Stomach (tissue), 4 donors: ENCODE measurements around the gene MOCS1.

Experiments used
- CTCF ChIP-seq, 7 experiments: fragments of 450-650 bp in 4 of 7; fragments of 200-600 bp in 3 of 7; sonication (generic) in 3 of 7; IDR thresholded peaks; one replicate each; pipeline ENCODE4 v1.5.1; 2016 to 2019; ENCODE audit warnings: antibody characterized with exemption in 7 of 7, control low read depth in 2 of 7, mild to moderate bottlenecking in 1 of 7
- POLR2A ChIP-seq, 4 donors: fragments of 450-650 bp; IDR thresholded peaks; one replicate each; pipeline ENCODE4 v1.6.1; 2016; ENCODE audit warnings: antibody characterized with exemption in 4 of 4, control low read depth in 2 of 4, mild to moderate bottlenecking in 1 of 4, moderate library complexity in 1 of 4

GRCh38 chr6:39958947-39959346 lies 24.7 kb upstream of the MOCS1 start:
- no peak for TF ChIP-seq CTCF (IDR thresholded peaks at IDR 0.05)
- no peak for TF ChIP-seq POLR2A (IDR thresholded peaks at IDR 0.05)
